ENCODE data around the gene TPST1.
"Not testable (repeated sequence)": the region's sequence is repeated elsewhere in the genome, so short reads cannot be mapped to it uniquely, and the experiment has no call there.

TPST1 gene

GRCh38 chr7:66188645-66189044 lies 16.5 kb upstream of the TPST1 start:
- DNase-seq = no peak

- no peak for DNase-seq
Measured at GRCh38 chr7:66189695-66190503, 15.2 kb upstream of the TPST1 start.

GRCh38 chr7:66190504-66190857 lies 14.7 kb upstream of the TPST1 start:
- no peak for DNase-seq

GRCh38 chr7:66193146-66193725 lies 11.9 kb upstream of the TPST1 start:
- DNase-seq = no peak

GRCh38 chr7:66198469-66198868 lies 6.7 kb upstream of the TPST1 start:
- DNase-seq = no peak

GRCh38 chr7:66198956-66199355 lies 6.2 kb upstream of the TPST1 start:
- DNase-seq = no peak

GRCh38 chr7:66202441-66202840 lies 2.7 kb upstream of the TPST1 start:
- DNase-seq = no peak

- no peak for DNase-seq
Measured at GRCh38 chr7:66205741-66206090, 582 bp downstream of the TPST1 start.

- peak; percentile 28 for DNase-seq
Measured at GRCh38 chr7:66206119-66206933, 1.2 kb downstream of the TPST1 start.

GRCh38 chr7:66206934-66207240 lies 1.8 kb downstream of the TPST1 start:
- DNase-seq = no peak

- DNase-seq = no peak
Measured at GRCh38 chr7:66207540-66207939, 2.4 kb downstream of the TPST1 start.

GRCh38 chr7:66211429-66211828 lies 6.3 kb downstream of the TPST1 start:
- peak; percentile 14 for DNase-seq

GRCh38 chr7:66213637-66214036 lies 8.5 kb downstream of the TPST1 start:
- DNase-seq = peak; percentile 48

- DNase-seq = no peak
Measured at GRCh38 chr7:66216687-66217086, 11.6 kb downstream of the TPST1 start.

GRCh38 chr7:66219805-66220204 lies 14.7 kb downstream of the TPST1 start:
- no peak for DNase-seq

GRCh38 chr7:66221442-66221841 lies 16.3 kb downstream of the TPST1 start:
- no peak for DNase-seq

- DNase-seq = no peak
Measured at GRCh38 chr7:66227808-66228207, 22.7 kb downstream of the TPST1 start.

GRCh38 chr7:66231326-66232216 lies 26.4 kb downstream of the TPST1 start:
- not testable (repeated sequence) for DNase-seq

GRCh38 chr7:66233638-66234037 lies 28.5 kb downstream of the TPST1 start:
- DNase-seq = no peak

GRCh38 chr7:66236713-66237303 lies 31.7 kb downstream of the TPST1 start:
- DNase-seq = no peak

GRCh38 chr7:66237906-66238772 lies 33.0 kb downstream of the TPST1 start:
- no peak for DNase-seq
